Glutamatergic neuron (in vitro differentiated cells): ENCODE results near the gene MYH1. TPM values are rescaled to one million over a fixed set of nuclear protein-coding genes. Genes with fewer than 3 reads are reported as not detected.

ENCODE experiments used
- DNase-seq: peaks from one replicate; pipeline ENCODE4 v3.0.0; 2022
- H3K27ac Mint-ChIP-seq: one replicate; pipeline ENCODE4 v1.8.0; 2020; ENCODE audit warnings: mild to moderate bottlenecking, mixed read lengths, inconsistent platforms; ENCODE audit not compliant: unreplicated experiment
- H3K27me3 Mint-ChIP-seq: one replicate; pipeline ENCODE4 v1.8.0; 2020; ENCODE audit warnings: mild to moderate bottlenecking, moderate library complexity, mixed read lengths, inconsistent platforms; ENCODE audit not compliant: unreplicated experiment
- H3K36me3 Mint-ChIP-seq: one replicate; pipeline ENCODE4 v1.8.0; 2020; ENCODE audit warnings: mild to moderate bottlenecking, mixed read lengths, inconsistent platforms; ENCODE audit not compliant: unreplicated experiment
- H3K4me1 Mint-ChIP-seq: one replicate; pipeline ENCODE4 v1.8.0; 2020; ENCODE audit warnings: mild to moderate bottlenecking, low read depth, mixed read lengths, inconsistent platforms; ENCODE audit not compliant: unreplicated experiment
- H3K4me3 Mint-ChIP-seq: one replicate; pipeline ENCODE4 v1.8.0; 2020; ENCODE audit warnings: mild to moderate bottlenecking, mixed read lengths, inconsistent platforms; ENCODE audit not compliant: unreplicated experiment
- H3K9me3 Mint-ChIP-seq: one replicate; pipeline ENCODE4 v1.8.0; 2020; ENCODE audit warnings: mild to moderate bottlenecking, moderate library complexity, mixed read lengths, inconsistent platforms; ENCODE audit not compliant: unreplicated experiment
- long read RNA-seq: library from polyadenylated mRNA; unstranded; transcript quantifications from one replicate; pipeline ENCODE4 v2.0.0, GENCODE V29; 2020; ENCODE audit not compliant: unreplicated experiment
- total RNA-seq: library from RNA; stranded (reverse); fragmentation: NEBNext Ultra II Directional; extraction: Animal tissue kit (Norgen Biotek cat#: 25700); gene quantifications from one replicate; pipeline ENCODE4 v1.2.1, GENCODE V29; 2021; ENCODE audit not compliant: unreplicated experiment
- TF ChIP-seq, protein P1 (sequence below): fragments of 200-600 bp; sonication (generic); IDR thresholded peaks from one replicate; pipeline ENCODE4 v1.5.0; 2021; ENCODE audit not compliant: partially characterized antibody, unreplicated experiment

The MYH1 gene
- not detected for total RNA-seq
- long read RNA-seq = 0 reads

DNA sequence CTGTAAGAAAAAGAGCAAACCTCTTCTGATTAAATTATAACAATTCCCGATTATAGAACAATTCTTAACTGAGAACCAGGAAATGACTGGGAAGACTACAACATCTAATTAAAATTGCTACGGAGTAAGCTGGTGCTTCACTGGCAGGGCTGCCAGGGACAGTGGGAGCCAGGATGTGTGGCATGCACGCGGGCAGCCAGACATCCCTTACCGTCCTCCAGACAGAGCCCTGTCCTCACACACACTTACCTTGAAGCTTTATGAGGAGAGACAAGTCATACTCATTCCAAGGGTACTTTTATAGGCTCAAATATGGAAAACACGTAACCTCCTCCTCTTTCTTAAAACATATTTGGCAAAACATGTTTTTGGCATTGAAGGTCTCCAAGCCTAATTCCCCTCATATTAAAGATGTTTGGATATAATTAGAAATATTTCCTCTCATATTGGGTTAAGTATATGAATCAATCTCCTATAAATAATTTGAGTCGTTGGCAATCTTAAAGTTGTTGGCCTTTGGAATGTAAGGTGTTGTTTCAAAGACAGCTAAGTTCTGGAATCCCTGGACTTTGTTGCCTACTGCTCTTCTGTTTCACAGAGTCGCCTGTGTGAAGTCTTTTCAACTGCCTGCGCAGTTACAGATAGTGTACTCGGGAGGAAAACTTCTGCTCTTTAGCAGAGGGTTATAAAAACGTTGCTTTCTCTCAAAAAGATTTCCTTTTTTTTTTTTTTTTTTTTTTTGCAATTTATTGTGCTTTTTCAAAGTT lies at the start of gene MYH1:
TSS of gene MYH1 (minus strand) at position 272 of the 767 bp plus-strand sequence. CDS start 1,900 bp downstream, outside the sequence.
- H3K4me3 Mint-ChIP-seq = no peak within 1 kb of the TSS
- TF ChIP-seq, protein P1, sequence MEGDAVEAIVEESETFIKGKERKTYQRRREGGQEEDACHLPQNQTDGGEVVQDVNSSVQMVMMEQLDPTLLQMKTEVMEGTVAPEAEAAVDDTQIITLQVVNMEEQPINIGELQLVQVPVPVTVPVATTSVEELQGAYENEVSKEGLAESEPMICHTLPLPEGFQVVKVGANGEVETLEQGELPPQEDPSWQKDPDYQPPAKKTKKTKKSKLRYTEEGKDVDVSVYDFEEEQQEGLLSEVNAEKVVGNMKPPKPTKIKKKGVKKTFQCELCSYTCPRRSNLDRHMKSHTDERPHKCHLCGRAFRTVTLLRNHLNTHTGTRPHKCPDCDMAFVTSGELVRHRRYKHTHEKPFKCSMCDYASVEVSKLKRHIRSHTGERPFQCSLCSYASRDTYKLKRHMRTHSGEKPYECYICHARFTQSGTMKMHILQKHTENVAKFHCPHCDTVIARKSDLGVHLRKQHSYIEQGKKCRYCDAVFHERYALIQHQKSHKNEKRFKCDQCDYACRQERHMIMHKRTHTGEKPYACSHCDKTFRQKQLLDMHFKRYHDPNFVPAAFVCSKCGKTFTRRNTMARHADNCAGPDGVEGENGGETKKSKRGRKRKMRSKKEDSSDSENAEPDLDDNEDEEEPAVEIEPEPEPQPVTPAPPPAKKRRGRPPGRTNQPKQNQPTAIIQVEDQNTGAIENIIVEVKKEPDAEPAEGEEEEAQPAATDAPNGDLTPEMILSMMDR = no peak
- no peaks in the 10 kb centered on the region for H3K36me3 Mint-ChIP-seq
- no peaks in the 10 kb centered on the region for H3K27me3 Mint-ChIP-seq
- no peaks in the 10 kb centered on the region for H3K4me1 Mint-ChIP-seq
- H3K9me3 Mint-ChIP-seq = no peaks in the 10 kb centered on the region
- H3K27ac Mint-ChIP-seq = no peak within 1 kb of the TSS
- DNase-seq = no peak

DNA sequence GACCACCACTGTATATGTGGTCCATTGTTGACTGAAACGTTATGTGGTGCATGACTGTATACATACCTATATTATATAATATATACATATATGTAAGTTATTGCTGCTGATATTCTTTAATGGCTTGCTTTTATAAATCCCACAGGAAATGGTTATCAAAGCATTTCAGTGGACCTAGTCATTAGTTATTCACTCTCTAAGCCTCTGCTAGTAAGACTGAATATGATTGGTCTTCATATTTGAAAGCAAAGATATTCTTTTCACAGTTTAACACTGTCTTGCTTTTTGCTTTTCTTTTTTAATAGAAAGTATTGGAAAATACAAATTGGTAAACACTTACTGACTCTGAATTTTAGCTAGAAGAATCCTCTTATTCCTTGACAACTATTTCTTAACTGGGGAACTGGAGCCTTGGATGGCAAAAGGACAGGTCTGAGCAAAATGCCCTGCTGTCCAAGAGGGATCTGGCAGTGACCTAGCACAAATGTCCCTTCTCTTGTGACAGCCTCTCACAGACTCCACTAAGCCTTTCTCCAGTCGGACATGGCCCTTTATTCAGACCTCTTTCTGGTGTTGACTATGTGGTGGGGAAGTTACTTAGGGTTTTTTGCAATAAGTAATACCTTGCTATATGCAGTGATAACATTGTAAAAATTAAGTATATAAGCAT lies 45.8 kb upstream of the MYH1 start:
- no peaks in the 10 kb centered on the region for H3K4me1 Mint-ChIP-seq
- no peaks in the 10 kb centered on the region for H3K27me3 Mint-ChIP-seq
- no peak overlapping the region for H3K27ac Mint-ChIP-seq
- DNase-seq = no peak
- H3K36me3 Mint-ChIP-seq = no peaks in the 10 kb centered on the region
- TF ChIP-seq, protein P1 = no peak
- H3K9me3 Mint-ChIP-seq = no peaks in the 10 kb centered on the region
- no peak overlapping the region for H3K4me3 Mint-ChIP-seq

DNA sequence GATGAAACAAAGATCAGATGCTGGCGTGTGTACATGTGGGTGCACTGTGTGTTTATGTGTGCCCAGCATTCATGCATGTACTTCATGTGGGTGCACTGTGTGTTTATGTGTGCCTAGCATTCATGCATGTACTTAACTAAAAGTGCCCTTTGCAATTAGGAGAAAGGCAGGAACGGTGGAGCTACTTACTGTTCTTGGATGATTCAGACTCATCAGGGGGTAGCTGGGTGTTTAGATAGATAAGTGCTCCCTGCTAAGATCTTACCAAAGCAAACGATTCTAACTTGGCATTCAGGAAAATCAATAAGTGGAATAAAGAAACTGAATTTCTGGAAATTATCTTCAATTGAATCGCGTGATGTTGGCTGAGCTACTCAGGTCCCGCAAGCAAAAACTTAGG lies 39.7 kb upstream of the MYH1 start:
- Mint-ChIP-seq H3K4me1 (no peaks in the 10 kb centered on the region), H3K4me3 (no peak overlapping the region), H3K36me3 (no peaks in the 10 kb centered on the region), H3K9me3 (no peaks in the 10 kb centered on the region), H3K27me3 (no peaks in the 10 kb centered on the region), H3K27ac (no peak overlapping the region)
- TF ChIP-seq, protein P1 = no peak
- no peak for DNase-seq

DNA sequence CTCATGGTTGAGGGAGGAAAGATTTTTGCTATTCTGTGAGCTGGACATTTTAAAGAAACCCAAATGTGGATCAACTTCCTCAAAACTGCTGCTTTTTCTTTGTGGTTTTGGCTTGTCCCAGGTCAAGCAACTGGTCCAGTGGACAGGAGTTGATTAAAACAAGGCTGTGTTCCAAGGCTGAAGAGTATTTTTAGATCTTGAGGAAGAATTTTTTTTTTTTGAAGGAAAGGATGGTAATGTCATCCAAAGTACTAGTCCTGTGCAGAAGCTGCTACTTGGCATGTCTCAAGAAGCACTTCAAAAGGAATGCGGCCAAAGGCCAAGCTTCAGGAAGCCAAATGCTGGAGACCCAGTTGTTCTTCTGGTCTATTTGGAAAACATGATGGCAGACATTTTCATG lies 39.1 kb upstream of the MYH1 start:
- Mint-ChIP-seq H3K4me1 (no peaks in the 10 kb centered on the region), H3K9me3 (no peaks in the 10 kb centered on the region), H3K4me3 (no peak overlapping the region), H3K27ac (no peak overlapping the region), H3K36me3 (no peaks in the 10 kb centered on the region), H3K27me3 (no peaks in the 10 kb centered on the region)
- TF ChIP-seq, protein P1 = no peak
- DNase-seq = no peak
